GM18870 (cell line): ENCODE data around the gene SAP25.
"Not testable (repeated sequence)": the region's sequence is repeated elsewhere in the genome, so short reads cannot be mapped to it uniquely, and the experiment has no call there.

Experiments
- ATAC-seq: cut with Tn5 transposase; IDR thresholded peaks from one replicate; pipeline ENCODE4 v1.9.1; 2021; ENCODE audit warnings: moderate library complexity; ENCODE audit not compliant: unreplicated experiment

The SAP25 gene

DNA sequence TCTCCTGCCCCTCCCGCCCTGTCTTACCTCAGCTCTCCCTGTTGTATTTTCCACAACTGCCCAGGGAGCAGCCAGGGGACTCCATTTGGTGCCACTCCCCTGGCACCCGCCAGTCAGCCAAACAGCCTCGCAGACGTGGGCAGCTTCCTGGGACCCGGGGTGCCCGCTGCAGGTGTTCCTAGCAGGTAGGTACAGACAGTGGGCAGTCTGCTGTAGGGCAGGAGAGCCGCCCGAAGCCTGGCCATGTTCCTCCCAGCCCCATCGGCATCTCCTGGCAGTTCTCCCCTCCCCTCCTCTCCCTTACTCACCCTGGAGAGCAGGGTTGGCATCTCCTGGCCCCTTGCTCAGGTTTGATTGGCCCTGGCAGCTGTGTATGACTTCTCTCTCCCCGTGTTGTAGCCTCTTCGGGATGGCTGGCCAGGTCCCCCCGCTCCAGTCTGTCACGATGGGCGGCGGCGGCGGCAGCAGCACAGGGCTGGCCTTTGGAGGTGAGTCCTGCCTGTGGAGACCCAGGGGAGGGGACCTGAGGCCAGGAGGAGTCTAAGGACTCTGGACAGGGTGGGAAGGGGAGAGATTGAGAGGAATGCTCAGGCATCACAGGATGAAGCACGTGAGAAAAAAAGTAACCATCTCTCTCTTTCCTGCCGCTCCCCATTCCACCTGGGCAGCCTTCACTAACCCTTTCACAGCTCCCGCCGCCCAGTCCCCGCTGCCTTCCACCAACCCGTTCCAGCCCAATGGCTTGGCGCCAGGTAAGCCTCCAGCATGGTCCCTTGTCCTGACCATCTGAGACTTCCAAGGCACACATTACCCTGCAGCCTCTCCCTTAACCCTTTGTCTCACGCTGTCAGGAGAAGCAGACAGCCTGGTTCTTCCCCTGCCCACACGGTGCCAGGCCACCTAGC is 11.3 kb downstream of the SAP25 start:
- no peak for ATAC-seq

DNA sequence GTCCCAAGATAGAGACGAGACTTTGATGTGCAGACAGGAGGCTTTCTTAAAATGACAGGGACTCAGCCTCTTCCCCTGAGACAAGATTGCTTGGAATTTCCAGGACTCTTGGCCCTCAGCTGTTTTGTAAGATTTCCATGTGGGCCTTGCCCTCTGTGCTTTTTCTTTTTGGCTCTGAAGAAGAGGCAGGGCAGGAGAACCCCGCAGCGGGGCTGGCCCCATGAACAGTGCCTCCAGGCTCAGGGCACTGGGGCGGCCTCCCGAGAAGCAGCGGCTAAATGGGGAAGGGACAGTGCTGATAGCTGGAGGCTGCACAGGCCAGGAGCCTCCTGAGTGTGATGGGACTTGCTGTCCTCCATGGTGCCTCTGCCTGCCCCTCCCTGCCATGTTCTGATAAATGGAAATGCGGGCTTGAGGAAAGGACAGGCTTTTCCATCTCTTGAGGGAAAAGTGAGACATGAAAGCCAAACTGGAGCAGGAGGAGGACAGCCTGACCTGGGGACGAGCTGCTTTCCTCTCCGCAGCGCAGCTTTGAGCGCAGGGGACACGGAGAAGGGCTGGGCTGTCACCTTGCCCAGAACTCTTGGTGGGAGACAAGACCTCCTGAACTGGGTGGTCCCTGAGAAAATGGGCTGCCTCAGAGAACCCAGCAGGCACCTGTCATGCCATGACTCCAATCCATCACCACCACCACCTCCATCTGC is 12.1 kb downstream of the SAP25 start:
- no peak for ATAC-seq

DNA sequence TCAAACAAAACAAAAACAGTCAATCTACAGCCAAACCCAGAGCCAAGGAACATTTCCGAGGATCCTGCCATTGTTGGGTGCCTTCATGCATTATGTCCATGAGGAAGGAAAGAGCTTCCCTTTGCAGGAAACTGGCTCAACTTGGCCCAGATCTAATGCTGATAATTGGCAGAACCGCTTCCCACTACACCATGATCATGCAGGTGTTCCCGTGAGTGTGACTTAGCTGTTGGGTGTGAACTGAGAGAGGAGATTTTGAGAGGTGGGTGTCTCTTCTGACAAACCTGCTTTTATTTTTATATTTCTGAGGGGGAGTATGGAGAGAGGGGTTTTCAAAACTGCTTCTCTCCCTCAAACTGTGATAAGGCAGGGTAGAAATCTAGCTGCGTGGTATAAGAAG is 14.6 kb downstream of the SAP25 start:
- ATAC-seq = no peak

DNA sequence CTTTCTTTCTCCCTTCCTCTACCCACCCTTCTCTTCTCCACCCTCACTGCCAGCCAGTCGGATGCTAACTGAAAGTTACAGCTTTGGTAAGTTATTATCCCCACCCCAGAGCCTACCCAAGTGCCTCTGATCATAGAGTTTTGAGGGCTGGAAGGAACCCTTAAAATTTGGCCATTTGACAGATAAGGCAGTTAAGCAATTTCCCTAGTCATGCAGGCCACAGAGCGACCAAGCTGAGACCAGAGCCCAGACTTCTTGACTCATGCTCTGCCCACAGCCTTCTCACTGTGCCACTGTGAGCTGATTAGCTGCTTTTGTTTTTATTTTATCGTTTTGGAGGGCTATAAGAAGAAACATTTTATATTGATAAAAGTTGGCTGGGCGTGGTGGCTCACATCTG is 17.2 kb downstream of the SAP25 start:
- ATAC-seq = no peak

DNA sequence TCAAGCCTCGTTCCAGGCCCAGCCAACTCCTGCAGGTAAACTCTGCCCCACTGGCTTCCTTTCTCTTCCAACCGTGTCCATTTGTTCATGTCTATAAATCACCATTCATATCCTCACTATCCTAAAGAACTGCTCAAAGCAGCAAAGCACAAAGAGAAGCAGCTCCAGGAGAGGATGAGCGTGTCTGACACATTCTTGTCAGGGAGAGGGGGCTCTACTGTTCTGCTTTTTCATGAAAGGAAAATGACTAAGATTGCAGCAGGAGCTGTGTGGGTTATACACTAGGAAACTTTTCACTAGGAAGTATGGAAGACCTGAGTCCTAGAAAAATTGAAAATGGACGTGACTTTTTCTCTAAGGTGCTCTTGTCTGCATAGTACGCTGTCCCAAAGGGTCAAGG is 18.0 kb downstream of the SAP25 start:
- ATAC-seq = no peak

DNA sequence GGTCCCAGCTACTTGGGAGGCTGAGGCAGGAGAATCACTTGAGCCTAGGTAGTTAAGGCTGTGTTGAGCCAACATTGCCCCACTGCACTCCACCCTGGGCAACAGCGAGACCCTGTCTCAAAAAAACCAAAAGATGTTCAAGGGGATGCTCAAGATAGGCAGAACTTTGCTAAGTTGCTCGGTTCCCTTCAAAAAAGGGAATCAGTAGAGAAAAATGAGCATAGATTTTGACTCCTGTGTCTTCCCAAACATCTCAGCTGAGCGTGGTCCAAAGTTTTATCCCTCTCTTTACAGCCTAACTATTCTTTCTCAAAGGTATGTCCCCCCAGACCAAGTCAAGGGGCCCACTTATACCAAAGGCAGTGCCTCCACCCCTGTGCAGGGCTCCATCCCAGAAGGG is 20.7 kb downstream of the SAP25 start:
- ATAC-seq = no peak

DNA sequence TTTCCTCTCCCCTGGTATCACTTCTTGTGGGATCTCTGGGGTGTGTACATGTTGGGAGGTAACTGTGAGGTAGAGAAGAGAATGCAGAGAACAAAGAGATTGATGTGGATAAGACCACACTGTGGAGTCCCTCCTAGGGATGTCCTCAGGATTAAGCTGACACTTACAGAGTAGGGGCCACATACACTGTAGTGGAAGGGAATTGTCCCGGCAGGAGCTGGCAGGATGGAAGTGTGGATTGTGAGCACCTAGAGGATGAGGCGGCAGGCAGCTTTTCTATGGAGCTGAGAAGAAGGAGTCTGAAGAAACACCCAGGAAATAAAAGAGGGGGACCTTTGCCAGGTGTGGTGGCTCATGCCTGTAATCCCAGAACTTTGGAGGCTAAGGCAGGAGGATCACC is 21.2 kb downstream of the SAP25 start:
- no peak for ATAC-seq

DNA sequence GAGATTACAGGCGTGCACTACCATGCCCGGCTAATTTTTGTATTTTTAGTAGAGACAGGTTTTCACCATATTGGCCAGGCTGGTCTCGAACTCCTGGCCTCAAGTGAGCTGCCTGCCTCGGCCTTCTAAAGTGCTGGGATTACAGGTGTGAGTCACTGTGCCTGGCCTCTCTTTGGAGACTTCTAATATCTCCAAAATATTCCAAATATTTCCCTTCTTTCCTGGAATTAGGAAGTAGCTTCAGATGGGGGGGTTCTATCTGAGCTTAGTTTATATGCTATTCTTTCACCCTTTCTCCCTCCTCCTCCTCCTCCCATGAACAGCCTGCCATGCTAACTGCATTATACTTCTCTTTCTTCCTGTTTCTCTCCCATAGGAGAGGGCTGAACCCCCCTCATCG is 25.3 kb downstream of the SAP25 start:
- ATAC-seq = not testable (repeated sequence)

DNA sequence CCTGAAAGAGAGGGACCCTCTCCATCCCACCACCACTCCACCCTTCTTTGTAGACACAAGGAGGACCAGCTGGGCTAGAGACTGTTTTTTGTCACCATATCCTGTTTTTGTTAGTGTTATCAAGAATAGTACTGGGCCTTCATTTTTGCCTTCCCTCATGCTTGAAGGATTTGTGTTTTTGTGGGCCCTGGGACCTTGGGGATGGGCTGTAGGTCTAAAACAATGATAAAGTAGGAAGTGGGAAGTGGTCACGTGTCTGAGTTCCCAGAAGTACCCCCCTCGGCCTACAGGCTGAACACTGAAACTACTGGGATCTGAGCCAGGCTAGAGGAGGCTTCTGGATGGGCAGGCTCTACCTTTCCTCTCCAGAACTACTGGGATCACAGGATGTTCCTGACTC is 25.8 kb downstream of the SAP25 start:
- no peak for ATAC-seq

DNA sequence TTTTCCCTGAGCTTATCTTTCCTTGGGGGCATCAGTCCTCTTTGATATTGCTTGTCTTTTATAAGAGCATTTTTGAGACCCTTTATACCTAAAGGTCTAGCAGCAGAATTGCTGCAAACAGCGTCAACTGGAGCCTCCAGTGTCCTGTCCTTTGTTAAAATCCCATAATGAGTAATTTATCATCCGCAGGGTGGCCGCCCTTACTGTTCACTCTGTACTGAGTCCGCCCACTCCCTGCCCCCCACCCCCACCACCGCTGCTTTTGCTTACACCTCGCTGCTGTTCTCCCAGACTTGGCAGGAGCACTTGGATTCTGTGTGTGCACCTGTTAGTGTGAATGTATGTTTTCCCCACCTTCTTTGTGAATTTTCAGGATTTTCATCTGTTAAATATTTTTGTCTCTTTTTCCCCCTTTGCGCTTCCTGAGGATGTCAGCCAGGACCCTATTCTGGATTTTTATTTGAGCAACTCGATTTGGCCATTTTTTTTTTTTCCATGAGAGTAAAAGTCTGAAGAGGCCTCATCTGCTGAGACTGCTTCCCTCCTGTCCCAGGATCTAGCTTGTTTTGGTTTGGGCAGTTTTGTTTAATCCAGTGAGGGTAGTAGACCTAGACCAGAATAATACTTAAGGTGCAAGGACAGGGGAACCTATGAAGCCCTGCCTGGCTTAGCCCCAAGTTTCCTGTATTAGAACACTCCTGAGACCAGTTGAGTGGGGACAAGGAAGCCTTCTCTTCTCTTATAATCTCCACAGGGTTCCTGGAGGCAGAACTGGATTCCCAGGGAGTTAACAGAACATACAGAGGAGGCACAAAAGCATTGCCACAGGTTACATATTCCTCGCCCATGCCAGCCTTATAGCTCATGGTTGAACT is 26.5 kb downstream of the SAP25 start:
- no peak for ATAC-seq

DNA sequence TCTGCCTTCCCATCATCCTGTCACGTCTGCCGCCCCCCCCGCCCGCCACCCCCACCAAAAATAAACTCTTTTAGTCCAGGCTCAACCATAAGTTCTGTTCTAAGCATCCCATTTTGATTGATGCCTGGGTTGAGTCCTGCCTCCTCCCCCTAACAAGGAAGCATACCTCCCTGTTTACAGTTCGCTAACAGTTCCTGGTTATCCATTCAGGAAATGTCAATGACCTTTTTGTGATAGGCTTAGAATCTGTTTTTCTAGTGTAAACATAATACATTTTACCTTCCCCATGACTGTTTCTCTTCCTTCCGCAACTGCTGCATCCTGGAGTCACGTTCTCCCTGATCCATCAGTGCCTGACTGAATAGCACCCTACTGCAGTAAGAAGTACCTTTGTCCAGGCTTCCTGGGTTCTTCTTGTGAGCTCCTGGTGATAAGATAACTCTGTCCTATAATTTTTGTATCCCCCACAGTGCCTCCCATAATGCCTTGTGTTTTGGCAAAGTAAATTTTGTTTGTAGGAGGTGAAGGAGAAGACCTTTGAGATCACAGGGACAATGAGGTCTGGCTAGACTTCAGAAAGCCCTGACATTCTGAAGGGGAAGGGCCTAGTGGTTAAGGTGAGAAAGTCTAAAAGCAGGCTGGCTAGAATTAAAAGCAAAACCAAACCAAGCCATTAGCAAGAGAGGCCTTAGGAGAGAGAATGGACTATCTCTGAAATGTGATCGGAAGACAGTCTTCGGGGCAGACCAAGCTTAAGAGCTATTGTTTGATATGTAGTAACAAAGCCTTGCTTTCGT is 27.4 kb downstream of the SAP25 start:
- ATAC-seq = peak; percentile 29

DNA sequence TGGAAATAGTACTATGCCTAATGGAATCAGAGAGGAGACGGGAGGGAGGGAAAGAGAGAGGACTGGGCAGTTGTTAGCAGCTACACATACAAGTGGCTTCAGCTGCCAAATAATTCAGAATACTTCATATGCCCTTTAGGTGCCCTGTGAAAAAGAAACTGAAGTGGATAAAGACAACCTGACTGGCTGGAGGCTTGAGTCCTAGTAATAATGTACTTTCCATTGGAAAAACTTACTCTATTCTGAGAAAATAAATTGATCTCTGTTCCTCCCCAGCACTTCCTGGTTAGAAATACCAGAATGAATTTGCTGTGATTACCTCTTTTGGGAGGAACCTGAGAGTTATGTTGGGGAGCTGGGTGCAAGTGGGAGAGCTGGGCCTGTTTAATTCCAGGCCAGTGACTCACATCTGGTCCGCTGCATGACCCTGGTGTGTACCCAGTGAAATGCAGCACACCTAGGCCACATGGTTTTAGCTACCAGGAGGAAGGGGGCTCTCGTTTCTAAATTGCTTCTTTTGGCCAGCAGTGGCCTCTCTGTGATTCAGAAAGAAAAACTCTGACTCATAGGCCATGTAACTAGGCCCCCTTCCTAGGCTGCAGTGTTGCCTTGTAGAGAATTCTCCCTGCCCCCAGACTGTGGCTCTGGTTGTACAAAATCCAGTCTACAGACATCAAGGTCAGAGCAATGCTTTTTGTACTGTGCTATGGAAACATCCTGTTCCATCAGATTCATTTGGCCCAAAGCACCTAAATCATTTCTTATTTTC is 28.2 kb downstream of the SAP25 start:
- ATAC-seq = peak; percentile 28

DNA sequence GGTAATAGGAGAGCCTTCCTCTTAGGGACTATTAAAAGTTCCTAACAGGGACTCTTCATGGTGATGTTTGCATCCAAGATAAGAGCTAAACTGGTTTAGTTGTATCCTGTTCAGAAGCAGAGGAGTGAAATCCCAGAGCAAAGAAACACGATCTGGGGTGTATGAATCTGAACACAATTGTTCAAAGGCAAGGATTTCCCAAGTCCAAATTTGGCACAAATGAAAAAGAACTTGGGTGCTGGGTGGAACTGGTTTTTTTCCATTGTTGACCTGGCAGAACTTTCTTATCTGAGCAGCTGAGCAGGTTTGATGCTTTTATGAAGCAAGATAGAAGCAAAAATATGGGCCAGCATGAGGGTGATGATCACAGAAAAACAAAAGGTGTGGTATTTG is 28.7 kb downstream of the SAP25 start:
- no peak for ATAC-seq

DNA sequence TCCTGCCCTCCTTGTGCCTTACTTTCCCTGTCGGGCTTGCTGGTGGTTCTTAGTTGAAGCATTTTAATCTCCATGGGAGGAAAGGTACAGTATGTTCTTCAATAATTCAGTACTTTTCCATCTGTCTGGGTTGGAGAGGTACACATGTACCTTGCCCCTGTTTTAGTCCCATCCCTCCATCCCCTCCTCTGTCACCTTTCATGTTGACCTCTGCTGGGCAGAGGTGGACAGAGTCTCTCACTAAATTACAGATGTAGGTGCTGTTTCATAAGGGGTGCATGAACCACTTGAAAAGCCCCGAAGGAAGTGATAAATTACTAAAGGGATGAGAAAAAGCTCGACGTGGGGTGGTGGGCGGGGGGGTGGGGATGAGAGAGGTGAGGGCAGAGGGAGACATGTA is 29.3 kb downstream of the SAP25 start:
- ATAC-seq = no peak

DNA sequence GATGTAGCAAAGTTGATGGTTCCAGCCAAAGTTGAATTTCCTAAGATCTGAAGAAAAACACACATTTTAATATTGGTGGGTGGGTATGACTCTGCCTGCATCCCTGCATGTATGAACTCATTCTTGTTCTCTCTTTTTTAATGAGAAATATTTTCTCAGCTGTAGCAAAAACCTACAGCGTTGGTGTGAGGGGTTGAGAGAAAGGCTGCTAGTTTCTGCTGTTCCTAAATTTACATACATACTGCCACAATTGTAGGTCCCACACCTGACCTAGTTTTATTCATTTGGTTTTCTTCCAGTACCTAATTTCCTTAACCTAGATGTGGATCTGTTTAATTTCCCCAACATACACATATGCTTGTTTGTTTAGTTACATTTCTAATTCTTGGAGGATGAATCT is 30.1 kb downstream of the SAP25 start:
- no peak for ATAC-seq

DNA sequence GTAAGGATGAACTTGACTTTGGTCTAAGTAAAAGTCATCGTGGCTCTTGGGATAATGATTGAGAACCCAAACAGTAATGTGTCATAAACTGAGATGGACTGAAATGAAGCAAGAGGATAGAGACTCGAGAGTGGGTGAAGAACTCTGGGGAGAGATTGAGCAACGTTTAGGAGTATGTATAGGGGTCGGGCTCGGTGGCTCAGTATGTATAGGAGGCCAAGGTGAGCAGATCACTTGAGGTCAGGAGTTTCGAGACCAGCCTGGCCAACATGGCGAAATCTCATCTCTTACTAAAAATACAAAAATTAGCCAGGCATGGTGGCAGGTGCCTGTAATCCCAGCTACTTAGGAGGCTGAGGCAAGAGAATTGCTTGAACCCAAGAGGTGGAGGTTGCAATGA is 32.4 kb downstream of the SAP25 start:
- ATAC-seq = not testable (repeated sequence)

DNA sequence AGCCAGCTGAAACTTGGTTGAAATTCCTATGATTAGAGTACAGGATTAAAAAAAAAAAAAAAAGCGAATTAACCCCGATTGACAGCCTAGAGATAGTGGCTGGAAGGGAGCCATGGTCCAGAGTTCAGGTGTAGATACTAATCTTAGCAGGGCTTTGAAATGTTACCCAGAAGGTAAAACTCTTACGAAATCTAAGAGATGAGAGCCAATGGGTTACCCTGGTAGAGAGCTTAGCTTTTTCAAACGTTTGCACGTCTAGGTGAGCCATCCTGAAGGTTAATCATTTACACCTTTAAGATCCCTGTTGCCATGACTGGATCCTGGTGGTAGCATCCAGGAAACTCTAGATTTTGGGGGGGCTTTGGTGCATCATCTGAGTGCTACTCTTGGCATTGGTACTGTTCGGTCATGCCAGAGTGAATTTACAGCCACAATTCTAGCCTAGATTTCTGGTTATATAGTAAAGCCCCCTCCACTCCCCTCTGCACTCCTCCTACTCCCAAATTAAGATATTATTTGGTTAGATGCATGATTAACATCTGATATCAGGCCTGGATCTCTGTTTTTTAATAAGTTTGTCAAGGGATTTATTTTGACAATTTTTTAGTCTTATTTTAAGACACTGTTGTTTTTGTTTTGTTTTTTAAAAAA is 33.5 kb downstream of the SAP25 start:
- no peak for ATAC-seq

DNA sequence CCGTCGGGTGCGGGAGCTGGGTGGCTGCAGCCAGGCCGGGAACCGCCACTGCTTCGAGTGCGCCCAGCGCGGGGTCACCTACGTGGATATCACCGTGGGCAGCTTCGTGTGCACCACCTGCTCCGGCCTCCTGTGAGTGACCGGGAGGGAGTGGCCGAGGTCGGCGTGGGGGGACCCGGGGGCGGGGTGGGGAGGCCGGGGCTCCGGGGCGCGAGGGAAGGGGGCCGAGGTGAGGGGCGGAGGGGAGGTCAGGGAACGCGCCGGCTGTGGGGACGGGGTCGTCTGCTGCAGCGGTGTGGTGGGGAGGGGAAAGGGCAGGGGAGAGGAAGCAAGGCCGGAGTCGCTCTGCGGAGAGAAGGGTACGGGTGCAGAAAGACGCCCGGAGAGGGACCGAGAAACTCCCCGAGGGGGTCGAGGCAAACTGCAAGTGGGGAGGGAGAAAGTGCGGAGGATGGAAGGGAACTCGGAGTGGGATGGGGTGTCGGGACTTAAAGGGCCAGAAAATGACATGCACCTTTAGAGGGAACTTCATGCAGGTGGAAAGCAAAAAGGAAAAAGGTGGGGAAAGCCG is 34.2 kb downstream of the SAP25 start:
- no peak for ATAC-seq
